Small intestine (tissue), 7 donors: ENCODE results near the gene CTCF. TPM values are rescaled to one million over a fixed set of nuclear protein-coding genes. Genes with fewer than 3 reads are reported as not detected.

Source experiments
- DNase-seq, 2 donors: peaks; one replicate each; pipeline versions ENCODE4 v3.0.0 to v3.0.0-alpha.2; 2013
- FAIRE-seq: peaks from 2 replicates; lab custom pipeline; 2012; peaks lifted over from hg19 to GRCh38; lab: Jason Lieb, UNC
- H3K27ac ChIP-seq, 3 donors: one replicate each; pipeline ENCODE4 v1.5.1; 2013; ENCODE audit warnings: low read length in 2 of 3, mild to moderate bottlenecking in 2 of 3, control low read depth in 1 of 3, inconsistent platforms in 1 of 3, low read depth in 1 of 3, moderate library complexity in 1 of 3
- H3K27me3 ChIP-seq, 3 donors: one replicate each; pipeline ENCODE4 v1.6.1; 2013; ENCODE audit warnings: low read length in 3 of 3, inconsistent platforms in 1 of 3; ENCODE audit not compliant: control insufficient read depth in 3 of 3, insufficient read depth in 3 of 3
- H3K36me3 ChIP-seq, 3 donors: one replicate each; pipeline ENCODE4 v1.6.1; 2013; ENCODE audit warnings: low read length in 3 of 3, inconsistent platforms in 1 of 3, low read depth in 1 of 3, mild to moderate bottlenecking in 1 of 3, moderate library complexity in 1 of 3; ENCODE audit not compliant: control insufficient read depth in 3 of 3, insufficient read depth in 2 of 3
- H3K4me1 ChIP-seq, 3 donors: one replicate each; pipeline ENCODE4 v1.6.1; 2013; ENCODE audit warnings: low read length in 2 of 3, inconsistent platforms in 1 of 3, low read depth in 1 of 3, mild to moderate bottlenecking in 1 of 3, moderate library complexity in 1 of 3; ENCODE audit not compliant: control insufficient read depth in 3 of 3, insufficient read depth in 2 of 3
- H3K4me3 ChIP-seq, 3 donors: one replicate each; pipeline ENCODE4 v1.5.1; 2013; ENCODE audit warnings: low read length in 3 of 3, control low read depth in 1 of 3, inconsistent platforms in 1 of 3, low read depth in 1 of 3, mild to moderate bottlenecking in 1 of 3, moderate library complexity in 1 of 3
- H3K9me3 ChIP-seq, 2 donors: one replicate each; pipeline ENCODE4 v1.6.1; 2013; ENCODE audit warnings: low read depth in 1 of 2, low read length in 1 of 2; ENCODE audit not compliant: control insufficient read depth in 2 of 2, insufficient read depth in 1 of 2
- WGBS, 3 donors: extraction: QIAGEN DNeasy Blood & Tissue Kit; methylation state at CpG; one replicate each; pipeline ENCODE4 v1.1.7; 2013; 5-methylcytosine and 5-hydroxymethylcytosine counted together
- polyA plus RNA-seq, 4 donors: library from polyadenylated mRNA; stranded (reverse) in 3 of 4; unstranded in 1 of 4; fragments of 200-250 nt in 3 of 4; fragments of 120-200 nt in 1 of 4; gene quantifications; one replicate each; pipeline versions ENCODE4 v1.2.1 to v1.2.3, GENCODE V29; 2013
- donor health status: healthy with polysubstance abuse.
- donor health status: control.
- donor health status: control.
- donor health status: Bipolar disorder and iron deficiency.
- donor health status: healthy.

The CTCF gene
- polyA plus RNA-seq, 4 donors = 23.5 to 45.0 (median 24.2) TPM

DNA sequence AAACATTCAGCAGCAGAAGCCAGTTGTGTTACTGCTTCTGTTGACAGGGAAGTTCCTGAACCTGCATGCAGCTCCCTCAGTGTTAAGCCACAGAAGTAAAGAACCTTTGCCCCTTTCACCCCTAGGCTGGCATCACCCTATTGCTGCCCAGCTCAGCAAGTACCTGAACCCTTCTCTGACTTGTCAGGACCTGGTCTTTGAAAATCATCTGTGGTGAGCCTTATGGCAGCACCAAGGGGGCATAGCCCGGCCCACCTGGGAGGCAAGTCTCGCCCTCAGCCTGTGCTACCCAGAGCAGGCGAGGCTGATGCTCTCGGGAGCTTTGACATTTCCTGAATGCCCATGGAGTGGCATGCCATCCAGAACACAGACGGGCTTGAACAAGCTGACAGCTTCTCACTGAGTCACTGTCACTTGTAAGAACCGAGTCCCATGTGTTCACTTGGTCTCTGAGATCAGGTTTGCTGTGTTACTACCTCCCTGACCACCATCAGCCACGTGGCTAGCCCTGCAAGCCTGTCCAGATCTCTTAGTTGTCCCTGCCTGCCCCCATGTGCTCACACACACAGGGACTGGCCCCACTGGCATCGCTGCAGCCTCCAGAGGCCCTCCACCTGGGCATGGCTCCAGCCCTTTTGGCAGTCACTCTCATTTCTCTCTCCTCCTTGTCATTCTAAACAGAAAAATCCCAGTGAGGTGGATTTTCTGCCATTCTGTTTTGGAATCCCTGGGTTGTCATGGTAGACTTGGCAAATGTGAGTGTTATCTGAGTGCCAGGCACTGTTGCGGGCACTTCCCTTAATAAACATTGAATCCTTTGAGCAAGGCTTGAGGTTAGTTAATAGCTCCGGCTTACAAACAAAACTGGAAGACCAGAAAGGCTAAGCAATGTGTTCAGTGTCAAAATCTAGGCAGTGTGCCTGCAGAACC lies 79.7 kb downstream of the CTCF start:
- H3K9me3 ChIP-seq = no peaks in the 10 kb centered on the region
- peaks cover 0 to 32% (median 6%) of the 10 kb centered on the region in 3 donors for H3K27me3 ChIP-seq
- H3K27ac ChIP-seq = no peak overlapping the region
- H3K36me3 ChIP-seq = peaks cover 7 to 20% (median 9%) of the 10 kb centered on the region in 3 donors
- 28 to 64% (median 43%) methylated on average over 10 of the region's 10 CpGs for WGBS, 3 donors
- DNase-seq = peak in 1 of 2 donors; percentile 42
- H3K4me3 ChIP-seq = no peak overlapping the region
- no peak for FAIRE-seq
- H3K4me1 ChIP-seq = no peaks in the 10 kb centered on the region

DNA sequence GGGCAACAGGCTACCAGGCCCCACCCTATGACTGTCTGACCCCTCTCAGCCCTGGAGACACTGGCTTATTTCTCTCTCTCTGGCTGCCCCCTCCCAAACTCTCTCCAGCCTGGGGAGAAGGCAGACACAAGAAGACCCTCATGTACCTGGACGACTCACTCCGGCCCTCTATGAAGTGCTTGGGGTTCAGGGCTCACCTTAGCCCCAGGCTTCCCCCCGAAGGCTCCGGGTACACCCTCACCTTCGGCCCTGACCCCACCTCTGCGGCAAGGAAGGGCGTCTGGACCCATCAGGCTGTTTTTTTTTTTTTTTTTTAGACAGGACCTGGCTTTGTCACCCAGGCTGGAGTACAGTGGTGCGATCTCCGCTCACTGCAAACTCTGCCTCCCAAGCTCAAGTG lies 81.7 kb downstream of the CTCF start:
- FAIRE-seq (no peak), DNase-seq (no peak)
- H3K9me3 ChIP-seq = no peaks in the 10 kb centered on the region
- H3K4me1 ChIP-seq = no peaks in the 10 kb centered on the region
- H3K4me3 ChIP-seq = no peak overlapping the region
- H3K27me3 ChIP-seq = peaks cover 4 to 51% (median 6%) of the 10 kb centered on the region in 3 donors
- peaks cover 0 to 5% (median 1%) of the 10 kb centered on the region in 3 donors for H3K36me3 ChIP-seq
- no peak overlapping the region for H3K27ac ChIP-seq
- 81 to 87% (median 83%) methylated on average over 8 to 9 of the region's 9 CpGs for WGBS, 3 donors

DNA sequence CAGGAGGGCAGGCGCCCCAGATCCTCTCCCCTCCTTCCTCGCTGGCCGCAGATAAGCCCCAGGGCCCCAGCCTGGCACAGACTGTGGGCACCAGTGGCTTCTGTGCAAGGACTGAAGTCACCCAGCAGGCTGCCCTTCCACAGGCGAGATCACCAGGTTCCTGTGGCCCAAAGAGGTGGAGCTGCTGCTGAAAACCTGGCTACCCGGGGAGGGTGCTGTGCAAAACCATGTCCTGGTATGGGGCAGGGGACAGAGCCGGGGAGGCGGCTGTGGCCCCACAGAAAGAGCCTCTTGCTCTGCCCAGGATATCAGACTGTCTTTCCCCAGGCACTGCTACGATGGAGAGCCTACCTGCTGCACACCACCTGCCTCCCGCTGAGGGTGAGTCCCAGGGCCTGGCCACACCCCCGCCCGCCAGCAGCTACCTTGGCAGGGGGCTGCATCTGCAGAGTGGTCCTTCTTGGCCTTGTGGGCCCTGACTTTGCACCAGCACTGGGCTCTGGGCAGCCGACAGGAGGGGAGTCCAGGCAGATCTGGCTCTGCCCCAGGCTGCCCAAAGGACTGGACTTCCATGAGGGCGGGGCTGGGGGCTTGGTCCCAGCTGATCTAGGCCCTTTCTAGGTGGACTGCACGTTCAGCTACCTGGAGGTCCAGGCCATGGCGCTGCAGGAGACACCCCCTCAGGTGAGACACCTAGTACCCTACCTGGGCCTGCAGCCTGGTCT lies 83.2 kb downstream of the CTCF start:
- DNase-seq (no peak), FAIRE-seq (no peak)
- H3K27me3 ChIP-seq = peaks cover 4 to 66% (median 12%) of the 10 kb centered on the region in 3 donors
- H3K36me3 ChIP-seq = no peaks in the 10 kb centered on the region
- peak overlapping the region in 2 of 3 donors; percentile 23 to 47 for H3K4me3 ChIP-seq
- H3K27ac ChIP-seq = peak overlapping the region in 2 of 3 donors; percentile 63 to 66
- no peaks in the 10 kb centered on the region for H3K9me3 ChIP-seq
- 68 to 72% (median 69%) methylated on average over 12 to 15 of the region's 15 CpGs for WGBS, 3 donors
- peaks cover 0 to 5% (median 0%) of the 10 kb centered on the region in 3 donors for H3K4me1 ChIP-seq

DNA sequence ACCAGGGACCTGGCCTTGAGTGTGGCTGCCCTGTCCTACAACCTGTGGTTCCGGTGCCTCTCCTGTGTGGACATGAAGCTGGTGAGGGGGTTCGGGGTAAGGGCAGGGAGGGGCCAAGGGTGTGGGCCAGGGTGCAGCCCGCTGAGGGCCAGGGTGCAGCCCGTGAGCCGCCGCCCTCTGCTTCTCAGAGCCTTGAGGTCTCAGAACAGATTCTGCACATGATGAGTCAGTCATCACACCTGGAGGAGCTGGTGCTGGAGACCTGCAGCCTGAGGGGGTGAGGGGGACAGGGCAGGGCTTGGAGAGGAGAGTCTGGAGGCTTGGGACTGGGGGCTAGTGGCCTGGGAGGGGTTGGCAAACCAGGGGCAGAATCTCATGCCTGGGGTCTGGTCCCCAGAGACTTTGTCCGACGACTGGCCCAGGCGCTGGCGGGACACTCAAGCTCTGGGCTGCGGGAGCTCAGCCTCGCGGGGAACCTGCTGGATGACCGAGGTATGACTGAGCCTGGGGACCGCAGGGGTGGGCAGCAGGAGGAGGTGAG lies 84.9 kb downstream of the CTCF start:
- DNase-seq = no peak
- 54 to 74% (median 66%) methylated on average over 15 of the region's 15 CpGs for WGBS, 3 donors
- Histone ChIP-seq H3K27ac (no peak overlapping the region), H3K4me3 (no peak overlapping the region), H3K4me1 (peaks cover 0 to 5% (median 0%) of the 10 kb centered on the region in 3 donors), H3K36me3 (no peaks in the 10 kb centered on the region), H3K9me3 (no peaks in the 10 kb centered on the region), H3K27me3 (peaks cover 4 to 82% (median 17%) of the 10 kb centered on the region in 3 donors)
- FAIRE-seq = no peak

DNA sequence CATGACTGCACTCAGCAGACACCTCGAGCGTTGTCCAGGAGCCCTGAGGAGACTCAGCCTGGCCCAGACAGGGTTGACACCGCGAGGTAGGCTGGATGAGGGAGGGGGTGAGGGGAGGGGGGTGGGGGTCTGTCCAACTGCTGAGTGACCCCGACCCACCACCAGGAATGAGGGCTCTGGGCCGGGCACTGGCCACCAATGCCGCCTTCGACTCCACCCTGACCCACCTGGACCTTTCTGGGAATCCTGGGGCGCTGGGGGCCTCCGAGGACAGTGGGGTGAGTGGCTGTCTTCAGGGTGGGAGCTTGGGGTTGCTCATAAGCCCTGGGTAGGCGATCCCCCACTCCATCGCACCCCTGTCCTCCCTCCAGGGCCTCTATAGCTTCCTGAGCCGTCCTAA lies 85.4 kb downstream of the CTCF start:
- no peak overlapping the region for H3K4me3 ChIP-seq
- 62 to 77% (median 69%) methylated on average over 9 to 13 of the region's 13 CpGs for WGBS, 3 donors
- peaks cover 0 to 5% (median 0%) of the 10 kb centered on the region in 3 donors for H3K4me1 ChIP-seq
- no peaks in the 10 kb centered on the region for H3K36me3 ChIP-seq
- H3K9me3 ChIP-seq = no peaks in the 10 kb centered on the region
- FAIRE-seq (no peak), DNase-seq (no peak)
- H3K27me3 ChIP-seq = peaks cover 4 to 87% (median 17%) of the 10 kb centered on the region in 3 donors
- H3K27ac ChIP-seq = no peak overlapping the region

DNA sequence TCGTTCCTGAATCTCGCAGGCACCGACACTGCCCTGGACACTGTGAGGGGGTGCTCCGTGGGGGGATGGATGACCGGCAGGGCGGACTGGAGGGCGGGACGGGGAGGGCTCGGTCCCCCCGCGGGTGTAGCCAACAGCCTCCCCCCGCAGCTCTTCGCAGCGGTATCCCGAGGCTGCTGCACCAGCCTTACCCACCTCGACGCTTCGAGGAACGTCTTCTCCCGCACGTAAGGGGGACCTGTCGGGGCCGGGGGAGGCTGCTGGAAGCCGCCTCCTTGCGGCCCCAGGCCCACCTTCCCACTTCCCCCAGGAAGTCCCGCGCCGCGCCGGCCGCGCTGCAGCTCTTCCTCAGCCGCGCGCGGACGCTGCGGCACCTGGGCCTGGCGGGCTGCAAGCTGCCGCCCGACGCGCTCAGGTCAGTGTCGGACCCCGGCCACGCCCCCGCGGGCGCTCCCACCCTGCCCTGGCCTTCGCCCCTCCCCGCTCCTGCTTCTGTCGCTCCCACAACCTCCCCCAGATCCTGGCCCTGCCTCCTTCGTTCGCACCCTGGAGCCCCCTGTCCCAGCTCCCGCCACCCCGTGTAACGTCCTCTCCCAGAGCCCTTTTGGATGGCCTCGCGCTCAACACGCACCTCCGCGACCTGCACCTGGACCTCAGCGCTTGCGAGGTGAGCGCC lies 85.9 kb downstream of the CTCF start:
- Histone ChIP-seq H3K36me3 (no peaks in the 10 kb centered on the region), H3K9me3 (no peaks in the 10 kb centered on the region), H3K27me3 (peaks cover 4 to 89% (median 17%) of the 10 kb centered on the region in 3 donors), H3K4me3 (no peak overlapping the region), H3K27ac (no peak overlapping the region), H3K4me1 (peaks cover 0 to 7% (median 0%) of the 10 kb centered on the region in 3 donors)
- 23 to 42% (median 32%) methylated on average over 50 to 65 of the region's 65 CpGs for WGBS, 3 donors
- no peak for FAIRE-seq
- DNase-seq = no peak

DNA sequence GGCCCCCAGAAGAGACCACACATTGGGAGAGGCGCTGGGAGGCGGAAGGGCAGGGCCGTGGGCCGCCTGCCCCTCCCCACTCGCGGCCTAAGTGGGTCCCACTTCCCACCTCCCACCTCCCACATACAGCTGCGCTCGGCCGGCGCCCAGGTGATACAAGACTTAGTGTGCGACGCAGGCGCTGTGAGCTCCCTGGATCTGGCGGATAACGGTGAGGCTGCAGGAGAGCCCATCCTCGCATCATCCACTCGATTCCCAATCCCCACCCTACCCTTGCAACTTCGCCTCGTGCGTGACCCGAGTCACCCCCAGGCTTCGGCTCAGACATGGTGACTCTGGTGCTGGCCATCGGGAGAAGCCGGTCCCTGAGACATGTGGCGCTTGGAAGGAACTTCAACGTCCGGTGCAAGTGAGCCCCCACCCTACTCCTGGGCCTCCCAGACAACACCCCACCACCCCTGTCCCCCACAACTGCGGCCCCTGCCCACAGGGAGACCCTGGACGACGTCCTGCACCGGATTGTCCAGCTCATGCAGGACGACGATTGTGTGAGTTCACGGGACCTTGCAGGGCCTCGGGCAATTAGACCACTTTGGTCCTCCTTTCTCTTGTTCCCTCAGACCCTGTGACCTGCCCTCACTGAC lies 86.6 kb downstream of the CTCF start:
- Histone ChIP-seq H3K4me1 (peaks cover 0 to 8% (median 0%) of the 10 kb centered on the region in 3 donors), H3K4me3 (no peak overlapping the region), H3K9me3 (peaks cover 0 to 3% of the 10 kb centered on the region in 2 donors), H3K27ac (no peak overlapping the region), H3K36me3 (no peaks in the 10 kb centered on the region), H3K27me3 (peaks cover 4 to 92% (median 19%) of the 10 kb centered on the region in 3 donors)
- DNase-seq = no peak
- 38 to 60% (median 60%) methylated on average over 32 to 35 of the region's 35 CpGs for WGBS, 3 donors
- no peak for FAIRE-seq
